KBM-7 (cell line): Measurements from ENCODE around the gene WFDC6.
A peak's percentile ranks its signal among the peaks of the same experiment; 100 is the strongest.

Experiments used
- DNase-seq: peaks from one replicate; pipeline ENCODE4 v3.0.0-alpha.2; 2015
- in situ Hi-C: fragments of 300-500 bp; cut with MboI; formaldehyde crosslinking; loops from 2 replicates; pipeline ENCODE4 v1.14.3; 2020; ENCODE audit warnings: low sequenced_read_pairs, low pct_unique_long_range_greater_than_20kb, mixed read lengths

WFDC6 gene

GRCh38 chr20:45527294-45527693 lies 12.0 kb downstream of the WFDC6 start:
- no peak for DNase-seq
- in situ Hi-C loops: no loop called here

GRCh38 chr20:45523821-45524220 lies 15.5 kb downstream of the WFDC6 start:
- no peak for DNase-seq
- in situ Hi-C loops: no loop called here

- no peak for DNase-seq
- in situ Hi-C loops: no loop called here
Observed at GRCh38 chr20:45518282-45518681, 21.0 kb downstream of the WFDC6 start.

GRCh38 chr20:45515147-45515913 lies 24.0 kb downstream of the WFDC6 start, which contains the start of gene SPINT3:
Gene SPINT3 (minus strand): TSS chr20:45515622. CDS start chr20:45515608, 14 bp downstream.
- no peak for DNase-seq
- in situ Hi-C loops: no loop called here

- DNase-seq: no peak
- in situ Hi-C loops: no loop called here
Observed at GRCh38 chr20:45510242-45510862, 28.9 kb downstream of the WFDC6 start.

GRCh38 chr20:45509091-45509490 lies 30.2 kb downstream of the WFDC6 start:
- in situ Hi-C loops: no loop called here

GRCh38 chr20:45508068-45508886 lies 31.0 kb downstream of the WFDC6 start:
- in situ Hi-C loops: no loop called here
- no peak for DNase-seq

More at GRCh38 chr20:45509091-45509490, 30.2 kb downstream of the WFDC6 start:
- DNase-seq: no peak

- no peak for DNase-seq
- in situ Hi-C loops: no loop called here
Observed at GRCh38 chr20:45507011-45507820, 32.1 kb downstream of the WFDC6 start.

GRCh38 chr20:45506398-45506797 lies 32.9 kb downstream of the WFDC6 start:
- no peak for DNase-seq
- in situ Hi-C loops: no loop called here

- in situ Hi-C loops: no loop called here
Observed at GRCh38 chr20:45503403-45503802, 35.9 kb downstream of the WFDC6 start.

GRCh38 chr20:45502561-45502960 lies 36.7 kb downstream of the WFDC6 start:
- DNase-seq: no peak
- in situ Hi-C loops: no loop called here

More at GRCh38 chr20:45503403-45503802, 35.9 kb downstream of the WFDC6 start:
- no peak for DNase-seq

- in situ Hi-C loops: no loop called here
Observed at GRCh38 chr20:45501600-45501999, 37.7 kb downstream of the WFDC6 start.

GRCh38 chr20:45500022-45500421 lies 39.3 kb downstream of the WFDC6 start:
- DNase-seq: no peak
- in situ Hi-C loops: no loop called here

More at GRCh38 chr20:45501600-45501999, 37.7 kb downstream of the WFDC6 start:
- DNase-seq: no peak

GRCh38 chr20:45497971-45498494 lies 41.2 kb downstream of the WFDC6 start:
- in situ Hi-C loops: no loop called here

GRCh38 chr20:45496166-45496565 lies 43.1 kb downstream of the WFDC6 start:
- DNase-seq: no peak
- in situ Hi-C loops: no loop called here

More at GRCh38 chr20:45497971-45498494, 41.2 kb downstream of the WFDC6 start:
- DNase-seq: no peak

GRCh38 chr20:45495501-45495941 lies 43.8 kb downstream of the WFDC6 start:
- in situ Hi-C loops: no loop called here
- no peak for DNase-seq

- in situ Hi-C loops: no loop called here
- no peak for DNase-seq
Observed at GRCh38 chr20:45489083-45489531, 50.2 kb downstream of the WFDC6 start.

- in situ Hi-C loops: no loop called here
- peak; percentile 48 for DNase-seq
Observed at GRCh38 chr20:45487231-45487635, 52.0 kb downstream of the WFDC6 start.
